Measurements from ENCODE around the gene MAGI2.
"Not testable (repeated sequence)": the region's sequence is repeated elsewhere in the genome, so short reads cannot be mapped to it uniquely, and the experiment has no call there.

Gene MAGI2

GRCh38 chr7:78323118-78323517 is 1130.3 kb downstream of the MAGI2 start:
- DNase-seq, result no peak

DNA sequence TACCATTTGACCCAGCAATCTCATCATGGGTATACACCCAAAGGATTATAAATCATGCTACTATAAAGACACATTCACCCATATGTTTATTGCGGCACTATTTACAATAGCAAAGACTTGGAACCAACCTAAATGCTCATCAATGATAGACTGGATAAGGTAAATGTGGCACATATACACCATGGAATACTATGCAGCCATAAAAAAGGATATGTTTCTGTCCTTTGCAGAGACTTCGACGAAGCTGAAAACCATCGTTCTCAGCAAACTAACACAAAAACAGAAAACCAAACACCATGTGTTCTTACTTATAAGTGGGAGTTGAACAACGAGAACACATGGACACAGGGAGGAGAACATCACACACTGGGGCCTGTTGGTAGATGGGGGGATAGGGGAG is 1131.2 kb downstream of the MAGI2 start:
- DNase-seq, result not testable (repeated sequence)

DNA sequence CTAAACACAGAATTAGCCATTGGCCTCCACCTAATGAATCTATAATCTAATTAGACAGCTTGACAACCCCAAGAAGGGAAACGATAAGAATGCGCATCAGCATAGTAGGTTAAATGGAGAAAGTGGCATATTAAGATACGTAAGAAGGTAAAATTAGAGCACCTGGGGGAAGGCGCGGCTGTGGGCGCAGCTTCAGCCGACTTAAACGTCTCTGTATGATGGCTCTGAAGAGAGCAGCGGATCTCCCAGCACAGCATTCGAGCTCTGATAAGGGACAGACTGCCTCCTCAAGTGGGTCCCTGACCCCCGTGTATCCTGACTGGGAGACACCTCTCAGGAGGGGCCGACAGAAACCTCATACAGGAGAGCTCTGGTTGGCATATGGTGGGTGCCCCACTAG is 1136.1 kb downstream of the MAGI2 start:
- no peak for DNase-seq

- DNase-seq, result no peak
Observed at GRCh38 chr7:78316110-78316509, 1137.4 kb downstream of the MAGI2 start.

DNA sequence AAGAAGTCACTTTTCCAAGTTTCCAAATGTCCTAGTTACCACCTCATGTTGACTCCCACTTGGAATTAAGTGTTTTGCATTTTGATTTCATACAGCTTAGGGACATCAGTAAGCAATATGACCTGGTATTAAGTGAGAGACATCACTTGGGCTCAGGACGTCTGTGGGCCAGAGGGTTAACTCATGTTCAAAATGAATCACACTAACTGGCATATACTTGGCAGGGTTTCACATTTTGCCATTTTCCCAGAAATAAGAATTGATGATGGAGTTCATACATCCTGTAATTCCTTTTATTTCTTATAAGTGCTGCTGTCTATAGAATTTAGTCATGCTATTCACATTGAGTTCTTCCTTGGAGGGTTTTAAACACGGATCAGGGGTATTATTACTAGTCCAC is 1138.3 kb downstream of the MAGI2 start:
- DNase-seq, result no peak

DNA sequence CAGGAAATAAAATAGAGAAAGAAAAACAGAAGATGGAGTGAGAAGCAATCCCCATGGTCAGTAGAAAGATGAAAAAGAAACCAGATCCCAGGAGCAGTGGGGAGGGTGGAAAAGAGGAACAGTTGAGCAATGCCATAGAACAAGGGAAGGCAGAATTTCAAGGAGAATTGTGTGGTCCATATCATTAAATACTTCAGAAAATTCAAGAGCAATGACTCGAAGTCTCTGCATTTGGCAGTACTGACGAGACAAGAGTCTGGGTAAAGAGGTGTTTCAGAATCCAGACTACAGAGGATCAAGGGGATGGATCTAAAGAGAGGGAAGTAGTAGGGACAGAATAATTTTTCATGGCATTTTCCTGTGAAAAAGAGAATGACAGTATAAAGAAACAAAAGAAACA is 1142.3 kb downstream of the MAGI2 start:
- DNase-seq, result no peak

DNA sequence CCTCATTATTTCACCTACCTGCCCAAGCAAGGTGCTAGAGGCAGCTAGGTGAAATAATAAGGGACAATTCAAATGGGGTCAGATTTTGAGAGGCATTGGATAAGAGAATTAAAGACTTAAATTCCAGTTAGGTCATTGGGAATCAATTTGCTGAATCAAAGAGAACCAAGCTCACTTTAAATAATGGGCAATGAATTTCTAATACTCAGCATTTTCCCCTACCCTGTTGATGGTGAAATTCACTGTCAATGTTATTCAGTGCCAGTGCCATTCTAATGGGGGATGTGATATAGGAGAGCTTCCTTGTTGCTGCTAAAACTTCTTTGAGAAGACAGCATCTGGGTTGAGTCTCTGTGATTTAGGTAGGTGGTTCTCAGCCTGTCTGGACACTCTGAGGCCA is 1145.6 kb downstream of the MAGI2 start:
- no peak for DNase-seq

- DNase-seq, result no peak
Observed at GRCh38 chr7:78306634-78307033, 1146.8 kb downstream of the MAGI2 start.

DNA sequence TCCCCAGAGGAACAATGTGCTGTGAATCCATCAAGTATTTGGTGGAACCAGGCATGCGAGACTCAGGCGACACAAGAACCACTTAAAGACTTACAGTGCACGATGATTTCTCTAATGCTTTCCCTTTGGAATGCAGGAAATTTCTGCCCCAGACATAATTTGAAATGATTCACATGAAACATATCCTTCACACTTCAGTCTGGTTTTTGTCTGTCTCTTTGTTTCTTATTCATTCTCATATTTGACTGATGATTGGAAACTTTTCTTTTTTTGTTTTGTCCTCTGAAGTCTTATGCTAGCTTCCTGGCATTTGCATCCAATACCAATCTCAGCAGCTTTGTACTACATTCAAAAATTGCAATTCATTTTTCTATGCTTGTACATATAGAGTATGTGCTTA is 1152.1 kb downstream of the MAGI2 start:
- no peak for DNase-seq

DNA sequence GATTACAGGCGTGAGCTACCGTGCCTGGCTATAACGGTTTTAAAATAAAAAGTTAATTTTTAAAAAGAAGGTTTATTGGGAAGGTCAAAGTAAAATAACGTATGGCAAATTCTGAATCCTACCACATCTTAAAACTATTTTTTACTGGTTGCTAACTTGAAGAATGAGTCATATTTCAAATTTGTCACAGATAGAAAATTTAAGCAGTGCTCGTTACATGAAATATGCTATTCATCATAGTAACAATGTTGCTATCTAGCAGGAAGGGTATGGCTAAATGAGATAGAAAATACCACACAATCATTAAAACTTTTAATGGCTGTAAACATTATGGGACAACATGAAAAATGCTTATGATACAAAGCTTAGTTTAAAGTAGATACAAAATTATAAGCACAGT is 1154.4 kb downstream of the MAGI2 start:
- DNase-seq, result no peak

DNA sequence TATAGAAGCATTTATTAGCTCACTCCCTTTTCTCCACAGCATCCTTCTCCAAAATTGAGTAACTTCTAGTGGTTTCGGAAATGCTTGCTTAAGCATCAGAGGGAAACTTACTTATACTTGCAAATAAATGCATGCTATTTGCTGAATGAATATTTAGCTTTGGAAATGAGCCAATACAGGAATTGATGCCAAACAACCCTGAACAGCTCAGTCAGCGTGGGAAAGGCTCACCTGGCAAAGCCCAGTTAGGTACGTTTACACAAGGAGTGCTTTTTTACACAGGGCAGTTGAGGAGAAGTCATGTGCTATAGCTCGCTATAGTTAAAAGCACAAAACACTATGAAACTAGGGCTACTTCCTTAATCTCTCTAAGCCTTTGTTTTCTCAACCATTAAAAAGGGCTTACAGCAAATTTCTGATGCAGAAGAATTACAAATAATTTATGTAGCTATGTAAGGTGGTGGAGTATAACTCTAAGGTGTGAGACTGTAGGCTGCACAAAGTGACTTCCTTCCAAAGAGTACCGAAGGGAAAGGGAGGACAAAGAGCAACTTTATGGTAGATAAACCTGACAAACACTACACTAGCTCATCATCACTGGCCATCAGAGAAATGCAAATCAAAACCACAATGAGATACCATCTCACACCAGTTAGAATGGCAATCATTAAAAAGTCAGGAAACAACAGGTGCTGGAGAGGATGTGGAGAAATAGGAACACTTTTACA is 1156.7 kb downstream of the MAGI2 start:
- no peak for DNase-seq

GRCh38 chr7:78296046-78296597 is 1157.3 kb downstream of the MAGI2 start:
- DNase-seq, result no peak

DNA sequence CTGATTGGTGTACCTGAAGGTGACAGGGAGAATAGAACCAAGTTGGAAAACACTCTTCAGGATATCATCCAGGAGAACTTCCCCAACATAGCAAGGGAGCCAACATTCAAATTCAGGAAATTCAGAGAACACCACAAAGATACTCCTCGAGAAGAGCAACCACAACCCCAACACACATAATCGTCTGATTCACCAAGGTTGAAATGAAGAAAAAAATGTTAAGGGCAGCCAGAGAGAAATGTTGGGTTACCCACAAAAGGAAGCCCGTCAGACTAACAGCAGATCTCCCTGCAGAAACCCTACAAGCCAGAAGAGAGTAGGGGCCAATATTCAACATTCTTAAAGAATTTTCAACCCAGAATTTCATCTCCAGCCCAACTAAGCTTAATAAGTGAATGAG is 1164.0 kb downstream of the MAGI2 start:
- DNase-seq, result not testable (repeated sequence)

GRCh38 chr7:78284945-78285344 is 1168.5 kb downstream of the MAGI2 start:
- DNase-seq, result no peak

DNA sequence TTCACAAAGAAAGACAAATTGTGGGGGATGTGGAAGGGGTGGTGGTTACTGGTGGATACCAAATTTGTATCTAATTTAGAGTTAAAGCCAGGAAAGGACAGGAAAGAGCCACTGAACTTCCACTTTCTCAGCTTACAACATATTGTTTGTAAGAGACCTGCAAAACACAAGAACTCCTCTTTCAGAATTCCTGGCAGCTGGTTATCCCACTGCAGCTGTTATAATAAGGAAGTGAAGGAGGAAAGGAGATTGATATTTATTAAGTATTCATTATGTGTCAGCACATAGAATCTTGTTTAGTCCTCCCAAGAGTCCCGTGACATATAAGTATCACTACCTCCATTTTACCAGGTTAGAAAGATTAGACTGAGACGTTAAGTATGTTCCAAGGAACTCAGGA is 1173.2 kb downstream of the MAGI2 start:
- DNase-seq, result no peak

DNA sequence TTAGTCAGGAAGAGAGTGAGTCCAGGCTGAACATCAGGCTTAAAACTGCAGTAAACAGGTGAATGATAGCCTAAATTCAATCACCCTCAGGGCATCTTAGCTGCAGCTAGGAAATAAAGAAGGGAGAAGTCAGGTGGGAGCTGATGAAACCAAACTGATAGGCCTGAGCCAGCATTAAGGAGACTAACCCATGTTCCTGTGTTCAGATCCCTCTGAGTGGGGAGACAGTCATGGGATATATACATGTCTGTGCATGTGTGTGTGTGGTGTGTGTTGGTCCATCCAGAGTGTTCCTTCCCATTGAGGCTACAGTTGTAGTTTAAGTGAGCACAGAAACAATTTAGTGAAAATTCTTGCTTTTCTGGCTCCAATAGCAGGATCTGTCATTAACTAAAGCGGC is 1174.0 kb downstream of the MAGI2 start:
- DNase-seq, result no peak

- no peak for DNase-seq
Observed at GRCh38 chr7:78279032-78279431, 1174.4 kb downstream of the MAGI2 start.

- DNase-seq, result no peak
Observed at GRCh38 chr7:78267141-78267540, 1186.3 kb downstream of the MAGI2 start.

GRCh38 chr7:78265486-78265885 is 1188.0 kb downstream of the MAGI2 start:
- no peak for DNase-seq

DNA sequence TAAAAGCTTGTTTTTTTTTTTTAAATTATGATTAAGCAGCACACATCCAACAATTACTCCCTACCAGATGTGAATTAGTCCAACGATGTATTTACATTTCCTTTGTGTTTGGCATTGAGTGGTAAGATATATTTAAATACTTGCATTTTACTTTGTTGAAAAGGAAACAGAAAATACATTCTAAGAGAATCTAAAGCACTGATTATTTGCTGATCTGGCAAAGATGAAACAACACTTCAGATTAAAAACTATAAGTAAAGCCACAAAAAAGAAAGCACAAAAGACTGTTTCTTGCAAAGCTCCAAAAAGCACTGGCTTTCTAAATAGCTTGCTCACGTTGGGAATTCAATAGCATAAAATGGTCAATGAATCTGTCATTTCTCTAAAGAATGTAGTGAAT is 1188.4 kb downstream of the MAGI2 start:
- DNase-seq, result no peak

- DNase-seq, result no peak
Observed at GRCh38 chr7:78264105-78264504, 1189.4 kb downstream of the MAGI2 start.

GRCh38 chr7:78261739-78262138 is 1191.7 kb downstream of the MAGI2 start:
- no peak for DNase-seq

GRCh38 chr7:78261302-78261701 is 1192.2 kb downstream of the MAGI2 start:
- DNase-seq, result no peak

GRCh38 chr7:78260826-78261225 is 1192.6 kb downstream of the MAGI2 start:
- no peak for DNase-seq

DNA sequence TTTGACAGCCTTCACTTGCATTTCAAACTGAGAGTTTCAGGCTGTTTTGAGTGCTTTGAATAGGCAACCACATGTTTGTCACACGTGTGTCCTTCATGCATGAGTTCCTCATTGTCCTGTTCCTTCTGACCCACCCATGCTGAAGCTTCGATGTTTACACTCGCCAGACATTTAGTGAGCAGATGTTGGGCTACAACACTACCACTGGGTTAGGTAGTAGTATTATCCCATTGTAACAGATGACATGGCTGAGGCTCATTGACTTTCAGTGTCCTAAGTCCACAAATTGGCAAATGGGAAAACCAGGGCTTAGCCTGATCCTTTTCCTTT is 1198.8 kb downstream of the MAGI2 start:
- no peak for DNase-seq

All from activated CD8-positive, alpha-beta memory T cell treated with anti-CD3 and anti-CD28 coated beads for 24 hours (primary cell).